GM19035 (cell line): Measurements from ENCODE around the gene RRP36.

Experiments used
- ATAC-seq: cut with Tn5 transposase; IDR thresholded peaks from one replicate; pipeline ENCODE4 v1.9.1; 2021; ENCODE audit not compliant: unreplicated experiment

Gene RRP36

GRCh38 chr6:43060755-43061633, 39.6 kb downstream of the RRP36 start:
- ATAC-seq, result no peak

GRCh38 chr6:43061861-43062260, 40.4 kb downstream of the RRP36 start:
- no peak for ATAC-seq

- ATAC-seq, result no peak
These were observed 41.4 kb downstream of the RRP36 start for GRCh38 chr6:43062818-43063217.

- no peak for ATAC-seq
These were observed 48.7 kb downstream of the RRP36 start for GRCh38 chr6:43070028-43070632.

GRCh38 chr6:43074847-43075669, 53.6 kb downstream of the RRP36 start:
- no peak for ATAC-seq

GRCh38 chr6:43075670-43076463, 54.4 kb downstream of the RRP36 start, which contains the start of gene PTK7:
PTK7 (plus strand) TSS chr6:43076314; CDS start chr6:43076489, 175 bp downstream.
- no peak for ATAC-seq

GRCh38 chr6:43076464-43077332, 55.3 kb downstream of the RRP36 start:
- ATAC-seq, result no peak

GRCh38 chr6:43077333-43077809, 55.9 kb downstream of the RRP36 start:
- no peak for ATAC-seq

GRCh38 chr6:43077981-43078511, 56.6 kb downstream of the RRP36 start:
- ATAC-seq, result no peak

- ATAC-seq, result no peak
These were observed 57.3 kb downstream of the RRP36 start for GRCh38 chr6:43078691-43079090.
